ENCODE measurements around the gene PHLPP1.

Gene PHLPP1

GRCh38 chr18:62735387-62735786 lies 20.0 kb downstream of the PHLPP1 start (continued):
- TF ChIP-seq, protein P1, sequence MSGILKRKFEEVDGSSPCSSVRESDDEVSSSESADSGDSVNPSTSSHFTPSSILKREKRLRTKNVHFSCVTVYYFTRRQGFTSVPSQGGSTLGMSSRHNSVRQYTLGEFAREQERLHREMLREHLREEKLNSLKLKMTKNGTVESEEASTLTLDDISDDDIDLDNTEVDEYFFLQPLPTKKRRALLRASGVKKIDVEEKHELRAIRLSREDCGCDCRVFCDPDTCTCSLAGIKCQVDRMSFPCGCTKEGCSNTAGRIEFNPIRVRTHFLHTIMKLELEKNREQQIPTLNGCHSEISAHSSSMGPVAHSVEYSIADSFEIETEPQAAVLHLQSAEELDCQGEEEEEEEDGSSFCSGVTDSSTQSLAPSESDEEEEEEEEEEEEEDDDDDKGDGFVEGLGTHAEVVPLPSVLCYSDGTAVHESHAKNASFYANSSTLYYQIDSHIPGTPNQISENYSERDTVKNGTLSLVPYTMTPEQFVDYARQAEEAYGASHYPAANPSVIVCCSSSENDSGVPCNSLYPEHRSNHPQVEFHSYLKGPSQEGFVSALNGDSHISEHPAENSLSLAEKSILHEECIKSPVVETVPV (CRISPR knock-in tag; IDR thresholded peaks at IDR 0.05) = no peak
- TF ChIP-seq TOX (CRISPR knock-in tag; IDR thresholded peaks at IDR 0.05; ENCODE audit: borderline replicate concordance) (no peak), ZFP30 (CRISPR knock-in tag; IDR thresholded peaks at IDR 0.05) (no peak), ZNF70 (CRISPR knock-in tag; IDR thresholded peaks at IDR 0.05) (no peak), TCF4 (CRISPR knock-in tag; IDR thresholded peaks at IDR 0.05; ENCODE audit: borderline replicate concordance) (no peak), OSR1 (CRISPR knock-in tag; IDR thresholded peaks at IDR 0.05) (no peak), ZFP3 (CRISPR knock-in tag; IDR thresholded peaks at IDR 0.05) (no peak)

DNA sequence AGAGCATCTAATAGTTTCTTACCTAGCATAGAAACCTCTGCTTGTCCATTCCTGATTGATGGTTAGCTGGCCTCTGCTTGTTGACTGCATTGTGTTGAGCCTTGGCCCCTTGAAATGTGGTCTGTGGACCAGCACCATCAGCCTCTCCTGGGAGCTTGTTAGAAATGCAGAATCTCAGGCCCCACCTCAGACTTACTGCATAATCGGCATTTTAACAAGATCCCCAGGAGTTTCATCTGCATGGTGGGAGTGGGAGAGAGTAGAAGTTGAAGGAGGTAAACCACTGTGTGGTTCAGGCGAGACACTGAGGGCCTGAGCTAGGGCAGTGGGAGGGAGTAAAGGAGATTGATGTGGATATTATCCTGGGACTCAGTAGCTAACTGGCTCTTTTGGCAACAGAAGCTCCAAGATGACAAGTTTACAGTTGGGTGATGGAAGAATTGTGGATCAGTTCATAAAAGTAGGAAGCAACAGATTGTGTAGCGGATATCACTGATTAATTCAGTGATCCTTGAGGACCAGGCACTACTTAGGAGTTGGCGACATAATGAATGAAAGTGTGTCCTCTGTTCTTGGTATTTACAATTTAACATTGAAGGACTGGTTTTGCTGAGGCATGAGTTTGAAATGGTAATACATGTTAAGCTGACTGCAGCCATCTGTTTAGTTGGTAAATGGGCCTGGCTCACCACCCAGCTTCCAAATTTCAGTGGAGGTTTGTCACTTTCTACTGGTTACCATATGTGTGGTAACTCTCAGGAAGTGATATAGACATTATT lies 20.9 kb downstream of the PHLPP1 start:
- ATAC-seq = no peak
- TF ChIP-seq, protein P2, sequence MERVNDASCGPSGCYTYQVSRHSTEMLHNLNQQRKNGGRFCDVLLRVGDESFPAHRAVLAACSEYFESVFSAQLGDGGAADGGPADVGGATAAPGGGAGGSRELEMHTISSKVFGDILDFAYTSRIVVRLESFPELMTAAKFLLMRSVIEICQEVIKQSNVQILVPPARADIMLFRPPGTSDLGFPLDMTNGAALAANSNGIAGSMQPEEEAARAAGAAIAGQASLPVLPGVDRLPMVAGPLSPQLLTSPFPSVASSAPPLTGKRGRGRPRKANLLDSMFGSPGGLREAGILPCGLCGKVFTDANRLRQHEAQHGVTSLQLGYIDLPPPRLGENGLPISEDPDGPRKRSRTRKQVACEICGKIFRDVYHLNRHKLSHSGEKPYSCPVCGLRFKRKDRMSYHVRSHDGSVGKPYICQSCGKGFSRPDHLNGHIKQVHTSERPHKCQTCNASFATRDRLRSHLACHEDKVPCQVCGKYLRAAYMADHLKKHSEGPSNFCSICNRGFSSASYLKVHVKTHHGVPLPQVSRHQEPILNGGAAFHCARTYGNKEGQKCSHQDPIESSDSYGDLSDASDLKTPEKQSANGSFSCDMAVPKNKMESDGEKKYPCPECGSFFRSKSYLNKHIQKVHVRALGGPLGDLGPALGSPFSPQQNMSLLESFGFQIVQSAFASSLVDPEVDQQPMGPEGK (CRISPR knock-in tag; IDR thresholded peaks at IDR 0.05; ENCODE audit: borderline replicate concordance) = no peak
- TF ChIP-seq ISL1 (CRISPR knock-in tag; IDR thresholded peaks at IDR 0.05) = no peak
- TF ChIP-seq, protein P3, sequence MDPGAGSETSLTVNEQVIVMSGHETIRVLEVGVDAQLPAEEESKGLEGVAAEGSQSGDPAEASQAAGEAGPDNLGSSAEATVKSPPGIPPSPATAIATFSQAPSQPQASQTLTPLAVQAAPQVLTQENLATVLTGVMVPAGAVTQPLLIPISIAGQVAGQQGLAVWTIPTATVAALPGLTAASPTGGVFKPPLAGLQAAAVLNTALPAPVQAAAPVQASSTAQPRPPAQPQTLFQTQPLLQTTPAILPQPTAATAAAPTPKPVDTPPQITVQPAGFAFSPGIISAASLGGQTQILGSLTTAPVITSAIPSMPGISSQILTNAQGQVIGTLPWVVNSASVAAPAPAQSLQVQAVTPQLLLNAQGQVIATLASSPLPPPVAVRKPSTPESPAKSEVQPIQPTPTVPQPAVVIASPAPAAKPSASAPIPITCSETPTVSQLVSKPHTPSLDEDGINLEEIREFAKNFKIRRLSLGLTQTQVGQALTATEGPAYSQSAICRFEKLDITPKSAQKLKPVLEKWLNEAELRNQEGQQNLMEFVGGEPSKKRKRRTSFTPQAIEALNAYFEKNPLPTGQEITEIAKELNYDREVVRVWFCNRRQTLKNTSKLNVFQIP (CRISPR knock-in tag; IDR thresholded peaks at IDR 0.05; ENCODE audit: borderline replicate concordance, low read depth) = no peak
- no peak for TF ChIP-seq CREB5 (CRISPR knock-in tag; IDR thresholded peaks at IDR 0.05; ENCODE audit: low read depth)
- TF ChIP-seq ZFP3 (CRISPR knock-in tag; IDR thresholded peaks at IDR 0.05) = no peak

DNA sequence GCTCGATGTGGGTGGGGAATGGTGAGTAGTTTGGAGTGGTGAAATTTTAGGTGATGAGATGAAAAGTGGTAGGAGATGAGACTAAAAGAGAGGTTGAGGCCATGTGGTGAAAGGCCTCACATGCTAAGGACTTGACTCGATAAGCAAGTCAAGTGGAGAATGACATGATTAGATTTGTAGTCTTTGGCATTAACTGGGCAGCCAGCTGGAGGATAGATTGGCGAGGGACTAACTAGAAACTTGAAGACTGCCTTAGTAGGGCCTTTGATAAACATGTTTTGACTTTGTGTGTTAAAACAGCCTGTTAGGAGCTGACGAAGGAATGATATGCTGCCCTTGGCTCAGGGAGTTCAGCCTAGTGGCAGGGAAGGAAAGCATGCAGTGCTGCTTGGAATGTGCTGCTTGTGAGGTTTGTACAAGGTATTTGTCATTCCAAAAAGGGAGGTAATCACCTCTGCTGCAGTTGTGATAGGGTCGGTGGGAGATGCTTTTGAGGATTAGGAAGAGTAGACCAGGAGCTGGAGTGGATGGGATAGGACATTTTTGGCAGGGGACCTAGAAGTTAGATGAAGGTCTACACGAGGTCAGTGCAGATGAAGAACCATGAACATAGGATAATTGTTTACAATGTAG lies 22.0 kb downstream of the PHLPP1 start:
- TF ChIP-seq, protein P2 (CRISPR knock-in tag; IDR thresholded peaks at IDR 0.05; ENCODE audit: borderline replicate concordance) = no peak
- no peak for TF ChIP-seq SNAI2 (CRISPR knock-in tag; IDR thresholded peaks at IDR 0.05)
- TF ChIP-seq RARB (CRISPR knock-in tag; IDR thresholded peaks at IDR 0.05) = no peak
- TF ChIP-seq TOX (CRISPR knock-in tag; IDR thresholded peaks at IDR 0.05; ENCODE audit: borderline replicate concordance) = no peak
- TF ChIP-seq TCF4 (CRISPR knock-in tag; IDR thresholded peaks at IDR 0.05; ENCODE audit: borderline replicate concordance) = no peak
- TF ChIP-seq, protein P1 (CRISPR knock-in tag; IDR thresholded peaks at IDR 0.05) = no peak
- no peak for TF ChIP-seq ZNF565 (CRISPR knock-in tag; conservative IDR thresholded peaks at IDR 0.05; ENCODE audit: low read depth)
- no peak for ATAC-seq

DNA sequence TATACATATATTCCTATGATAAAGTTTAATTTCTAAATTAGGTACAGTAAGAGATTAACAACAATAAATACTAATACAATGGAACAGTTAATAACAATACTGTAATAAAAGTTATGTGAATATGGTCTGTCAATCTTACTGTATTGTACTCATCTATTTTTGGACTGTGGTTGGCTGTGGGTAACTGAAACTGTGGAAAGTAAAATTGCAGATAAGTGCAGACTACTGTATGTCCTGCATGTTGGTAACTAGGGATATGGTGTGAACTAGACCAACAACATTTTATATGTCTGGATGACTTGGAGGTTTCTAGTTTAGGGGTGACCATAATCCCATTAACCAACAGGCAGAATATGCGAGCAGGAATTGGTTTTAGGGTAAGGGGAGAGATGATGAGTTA lies 23.3 kb downstream of the PHLPP1 start:
- ATAC-seq = no peak
- TF ChIP-seq ZC3H10 (CRISPR knock-in tag; IDR thresholded peaks at IDR 0.05) = no peak
- TF ChIP-seq, protein P2 (CRISPR knock-in tag; IDR thresholded peaks at IDR 0.05; ENCODE audit: borderline replicate concordance) = no peak

Measured in SK-N-SH treated with all-trans-retinoic acid at 6 μM for 48 hours (cell line).